Gastroesophageal sphincter (tissue), 4 donors: Measurements from ENCODE around the gene ATP6V0A1. TPM values are rescaled to one million over a fixed set of nuclear protein-coding genes. Genes with fewer than 3 reads are reported as not detected.

ENCODE experiments used
- ATAC-seq: fragments of 150-250 bp; one replicate; pipeline ENCODE4 v1.9.1; 2016; ENCODE audit warnings: mild to moderate bottlenecking, moderate library complexity
- H3K27ac ChIP-seq, 4 donors: fragments of 200-600 bp; sonication (generic) in 3 of 4; 1 replicate in 3 of 4; 2 replicates in 1 of 4; pipeline ENCODE4 v1.5.1; 2016 to 2019
- H3K27me3 ChIP-seq: fragments of 200-600 bp; sonication (generic); one replicate; pipeline ENCODE4 v1.5.1; 2019
- H3K36me3 ChIP-seq, 2 donors: fragments of 200-600 bp; sonication (generic); one replicate each; pipeline ENCODE4 v1.5.1; 2019; ENCODE audit warnings: control low read depth in 1 of 2
- H3K4me1 ChIP-seq, 3 donors: fragments of 200-600 bp; sonication (generic); 1 replicate in 2 of 3; 2 replicates in 1 of 3; pipeline ENCODE4 v1.5.1; 2016 to 2019; ENCODE audit warnings: control low read depth in 2 of 3
- H3K4me3 ChIP-seq, 2 donors: fragments of 200-600 bp; sonication (generic); one replicate each; pipeline ENCODE4 v1.5.1; 2019; ENCODE audit warnings: mild to moderate bottlenecking in 1 of 2, moderate library complexity in 1 of 2
- H3K9me3 ChIP-seq, 3 donors: fragments of 200-600 bp; sonication (generic); one replicate each; pipeline ENCODE4 v1.5.1; 2017 to 2019; ENCODE audit warnings: control low read depth in 2 of 3
- EP300 ChIP-seq: sonication (generic); formaldehyde crosslinking; IDR thresholded peaks from one replicate; pipeline ENCODE4 v1.6.1; 2017; ENCODE audit warnings: antibody characterized with exemption, mild to moderate bottlenecking
- POLR2A ChIP-seq, 2 donors: fragments of 450-650 bp; IDR thresholded peaks; one replicate each; pipeline ENCODE4 v1.6.1; 2017; ENCODE audit warnings: antibody characterized with exemption in 2 of 2, mild to moderate bottlenecking in 2 of 2, moderate library complexity in 1 of 2
- POLR2AphosphoS5 ChIP-seq: sonication (generic); formaldehyde crosslinking; IDR thresholded peaks from one replicate; pipeline ENCODE4 v1.6.1; 2017; ENCODE audit warnings: antibody characterized with exemption
- WGBS, 2 donors: methylation state at CpG; one replicate each; pipeline ENCODE4 v1.1.5; 2018; ENCODE audit warnings: low coverage in 1 of 2; 5-methylcytosine and 5-hydroxymethylcytosine counted together
- small RNA-seq, 4 donors: library from RNA; depleted of rRNA; stranded (forward); fragments of <200 nt; gene quantifications; one replicate each; pipeline ENCODE3, GENCODE V24; 2016
- total RNA-seq, 4 donors: library from RNA; depleted of rRNA; stranded (reverse); fragments of >200 nt; gene quantifications; one replicate each; pipeline ENCODE4 v1.1.0, GENCODE V29; 2016
- TF ChIP-seq, protein P1 (sequence below), 4 experiments: fragments of 200-600 bp in 2 of 4; fragments of 450-650 bp in 2 of 4; sonication (generic) in 1 of 4; IDR thresholded peaks; one replicate each; pipeline ENCODE4 v1.5.1; 2017 to 2019; ENCODE audit warnings: antibody characterized with exemption in 4 of 4, mild to moderate bottlenecking in 2 of 4, moderate library complexity in 2 of 4

The ATP6V0A1 gene
- total RNA-seq, 4 donors from 2014 or later = 47.5 to 84.5 (median 65.4) TPM

DNA sequence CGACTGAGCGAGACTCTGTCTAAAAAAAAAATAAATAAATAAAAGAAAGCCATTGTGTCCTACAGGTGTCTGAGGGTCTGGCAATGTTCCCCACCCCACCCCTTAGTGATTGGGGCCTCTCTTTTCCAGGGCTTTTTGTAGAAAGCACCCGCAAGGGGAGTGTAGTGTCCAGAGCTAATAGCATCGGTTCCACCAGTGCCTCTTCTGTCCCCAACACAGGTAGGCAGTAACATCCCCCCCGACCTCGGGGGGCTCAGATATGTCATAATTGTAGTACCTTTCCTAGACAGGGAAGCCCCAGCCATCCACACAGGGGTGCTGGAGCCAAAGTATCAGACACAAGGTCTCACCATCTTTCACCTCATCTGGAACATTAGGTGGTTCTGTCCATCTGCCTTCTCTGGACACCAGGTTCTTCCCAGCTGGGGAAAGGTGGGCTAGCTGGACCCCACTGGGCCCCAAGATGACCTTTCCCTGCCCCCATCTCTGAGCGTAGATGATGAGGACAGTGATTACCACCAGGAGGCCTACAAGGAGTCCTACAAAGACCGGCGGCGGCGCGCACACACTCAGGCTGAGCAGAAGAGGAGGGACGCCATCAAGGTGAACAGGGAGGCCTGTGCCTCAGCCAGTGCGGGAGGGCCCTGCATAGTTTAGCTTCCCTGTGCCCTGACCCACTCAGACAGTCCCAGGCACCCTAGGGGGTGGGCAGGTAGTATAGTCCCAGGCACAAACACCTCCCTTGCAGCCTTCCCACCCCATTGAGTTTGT, 109.8 kb downstream of the ATP6V0A1 start:
- Histone ChIP-seq H3K4me3 (no peak overlapping the region), H3K9me3 (no peaks in the 10 kb centered on the region), H3K36me3 (peaks cover 0 to 80% of the 10 kb centered on the region in 2 donors), H3K4me1 (peaks cover 0 to 50% (median 27%) of the 10 kb centered on the region in 3 donors), H3K27ac (peak overlapping the region in 3 of 4 donors; percentile 26 to 95 (median 94)), H3K27me3 (no peaks in the 10 kb centered on the region)
- 80% methylated on average over 5 of the region's 14 CpGs; no CpG with 5 or more reads in 1 of the 2 donors for WGBS, 2 donors
- no peak for ATAC-seq
- TF ChIP-seq, protein P1, sequence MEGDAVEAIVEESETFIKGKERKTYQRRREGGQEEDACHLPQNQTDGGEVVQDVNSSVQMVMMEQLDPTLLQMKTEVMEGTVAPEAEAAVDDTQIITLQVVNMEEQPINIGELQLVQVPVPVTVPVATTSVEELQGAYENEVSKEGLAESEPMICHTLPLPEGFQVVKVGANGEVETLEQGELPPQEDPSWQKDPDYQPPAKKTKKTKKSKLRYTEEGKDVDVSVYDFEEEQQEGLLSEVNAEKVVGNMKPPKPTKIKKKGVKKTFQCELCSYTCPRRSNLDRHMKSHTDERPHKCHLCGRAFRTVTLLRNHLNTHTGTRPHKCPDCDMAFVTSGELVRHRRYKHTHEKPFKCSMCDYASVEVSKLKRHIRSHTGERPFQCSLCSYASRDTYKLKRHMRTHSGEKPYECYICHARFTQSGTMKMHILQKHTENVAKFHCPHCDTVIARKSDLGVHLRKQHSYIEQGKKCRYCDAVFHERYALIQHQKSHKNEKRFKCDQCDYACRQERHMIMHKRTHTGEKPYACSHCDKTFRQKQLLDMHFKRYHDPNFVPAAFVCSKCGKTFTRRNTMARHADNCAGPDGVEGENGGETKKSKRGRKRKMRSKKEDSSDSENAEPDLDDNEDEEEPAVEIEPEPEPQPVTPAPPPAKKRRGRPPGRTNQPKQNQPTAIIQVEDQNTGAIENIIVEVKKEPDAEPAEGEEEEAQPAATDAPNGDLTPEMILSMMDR (IDR thresholded peaks at IDR 0.05) = no peak
- TF ChIP-seq POLR2AphosphoS5 = no peak
- TF ChIP-seq POLR2A (IDR thresholded peaks at IDR 0.05) = no peak
- TF ChIP-seq EP300 = no peak

DNA sequence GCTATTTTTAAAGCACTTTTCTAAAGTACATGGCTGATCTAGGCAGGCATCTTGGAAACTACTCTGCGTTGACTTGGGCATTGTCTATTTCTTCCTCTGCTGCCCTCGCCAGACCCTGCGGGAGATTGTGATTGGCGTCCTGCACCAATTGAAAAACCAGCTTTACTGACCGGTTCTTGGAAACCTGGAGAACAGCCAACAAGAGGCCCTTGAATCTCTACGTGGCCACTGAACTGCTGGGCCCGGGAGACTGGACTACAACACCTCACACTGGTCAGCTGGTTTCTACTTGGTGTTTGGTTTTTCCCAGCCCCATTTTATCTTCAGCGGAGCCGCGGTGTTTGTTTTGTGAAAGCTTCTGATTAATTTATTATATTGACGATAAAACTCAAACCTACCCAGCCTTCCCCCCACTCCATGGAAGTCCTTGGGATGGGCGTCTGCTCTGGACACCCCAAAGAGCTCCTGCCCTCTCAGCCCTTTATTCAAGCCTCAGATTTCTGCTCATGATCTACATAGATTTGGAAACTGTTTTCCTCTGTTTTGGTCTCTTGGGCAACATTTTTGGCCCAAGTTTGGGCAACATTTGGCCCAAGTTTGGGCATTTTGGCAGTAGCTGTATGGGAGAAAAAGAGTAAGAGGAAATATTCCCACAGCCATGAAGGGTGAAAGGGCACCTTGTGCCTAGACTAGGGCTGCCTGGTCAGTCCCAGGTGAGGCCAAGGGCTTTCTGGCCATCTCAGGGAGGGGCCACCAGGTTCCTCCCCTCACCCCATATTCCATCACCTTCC, 113.0 kb downstream of the ATP6V0A1 start:
- H3K4me3 ChIP-seq = no peak overlapping the region
- no peak overlapping the region for H3K27ac ChIP-seq
- no peaks in the 10 kb centered on the region for H3K9me3 ChIP-seq
- peaks cover 0 to 71% of the 10 kb centered on the region in 2 donors for H3K36me3 ChIP-seq
- H3K4me1 ChIP-seq = peaks cover 0 to 26% (median 12%) of the 10 kb centered on the region in 3 donors
- TF ChIP-seq POLR2A (IDR thresholded peaks at IDR 0.05) = no peak
- TF ChIP-seq POLR2AphosphoS5 = no peak
- TF ChIP-seq, protein P1 (IDR thresholded peaks at IDR 0.05) = no peak
- TF ChIP-seq EP300 = no peak
- no peaks in the 10 kb centered on the region for H3K27me3 ChIP-seq
- ATAC-seq = no peak
- 53 to 70% methylated on average over 6 to 9 of the region's 12 CpGs for WGBS, 2 donors

Small RNA genes lying within 50 kb of the gene (small RNA-seq; reads per million reads assigned to genes)
- gene MIR548AT (0 to 0.37 (median 0) reads per million in 4 donors), gene RNU7-97P (0 reads per million in 4 donors)

Other genes with a start within 250 kb of the ATP6V0A1 start
- gene STAT5B, start 182.5 kb upstream of the ATP6V0A1 start, total RNA-seq = 10 to 100 TPM; 73.3 to 98.3 (median 95.6) TPM
- gene STAT5A, start 170.4 kb upstream of the ATP6V0A1 start, total RNA-seq = 10 to 100 TPM; 61.8 to 80.8 (median 71.4) TPM
- gene STAT3, start 70.4 kb upstream of the ATP6V0A1 start, total RNA-seq = 100 to 1,000 TPM; 146 to 253 (median 205) TPM
- gene CAVIN1, start 35.6 kb upstream of the ATP6V0A1 start, total RNA-seq = 1,000 to 10,000 TPM in 2 of 4 donors, 100 to 1,000 TPM in 2; 615 to 1,266 (median 897) TPM
- gene NAGLU, start 77.4 kb downstream of the ATP6V0A1 start, total RNA-seq = 10 to 100 TPM; 31.9 to 46.9 (median 35.7) TPM
- 1 to 10 TPM in 1 of 4 donors, under 1 TPM in 3; 0.39 to 1.4 (median 0.69) TPM for gene HSD17B1, start 94.0 kb downstream of the ATP6V0A1 start, total RNA-seq
- gene COASY, start 103.3 kb downstream of the ATP6V0A1 start, total RNA-seq = 10 to 100 TPM; 16.8 to 25.8 (median 19.9) TPM
- gene MLX, start 108.2 kb downstream of the ATP6V0A1 start, total RNA-seq = 10 to 100 TPM; 24.4 to 33.9 (median 26.0) TPM
- 1 to 10 TPM; 4.0 to 6.8 (median 4.8) TPM for gene PSMC3IP, start 118.9 kb downstream of the ATP6V0A1 start, total RNA-seq
- 10 to 100 TPM; 50.6 to 65.8 (median 54.4) TPM for gene RETREG3, start 150.5 kb downstream of the ATP6V0A1 start, total RNA-seq
- gene TUBG1, start 150.8 kb downstream of the ATP6V0A1 start, total RNA-seq = 10 to 100 TPM; 21.8 to 56.6 (median 40.6) TPM
- 10 to 100 TPM; 19.7 to 57.3 (median 33.7) TPM for gene TUBG2, start 200.4 kb downstream of the ATP6V0A1 start, total RNA-seq
- gene PLEKHH3, start 218.1 kb downstream of the ATP6V0A1 start, total RNA-seq = 10 to 100 TPM; 13.7 to 40.8 (median 23.4) TPM
- gene CCR10, start 223.0 kb downstream of the ATP6V0A1 start, total RNA-seq = 1 to 10 TPM; 1.0 to 4.6 (median 1.5) TPM
- 10 to 100 TPM in 1 of 4 donors, 1 to 10 TPM in 3; 1.7 to 14.5 (median 9.1) TPM for gene CNTNAP1, start 223.7 kb downstream of the ATP6V0A1 start, total RNA-seq